GM12878 (cell line): ENCODE results near the gene CFAP53. TPM values are rescaled to one million over a fixed set of nuclear protein-coding genes. Genes with fewer than 3 reads are reported as not detected.

ENCODE experiments used
- BACH1 ChIP-seq: fragments of 450-650 bp; IDR thresholded peaks from 2 replicates; pipeline ENCODE4 v1.6.1; 2017; ENCODE audit warnings: mild to moderate bottlenecking, borderline replicate concordance
- BCL3 ChIP-seq: IDR thresholded peaks from 2 replicates; pipeline ENCODE4 v1.6.1; 2011; ENCODE audit warnings: borderline replicate concordance, low read depth, mild to moderate bottlenecking, moderate library complexity, low read length; ENCODE audit not compliant: insufficient read depth, poor library complexity, severe bottlenecking
- BCLAF1 ChIP-seq: fragments of 450-650 bp; IDR thresholded peaks from 2 replicates; pipeline ENCODE4 v1.6.1; 2017; ENCODE audit warnings: antibody characterized with exemption, mild to moderate bottlenecking, moderate library complexity
- GATAD2B ChIP-seq: fragments of 450-650 bp; conservative IDR thresholded peaks from 2 replicates; pipeline ENCODE4 v1.6.1; 2017; ENCODE audit warnings: low read depth, mild to moderate bottlenecking, moderate library complexity
- HDAC6 ChIP-seq: fragments of 200-600 bp; sonication (generic); IDR thresholded peaks from one replicate; pipeline ENCODE4 v1.8.0; 2017; ENCODE audit warnings: antibody characterized with exemption; ENCODE audit not compliant: unreplicated experiment
- MEF2A ChIP-seq: IDR thresholded peaks from 2 replicates; pipeline ENCODE4 v1.6.1; 2011; ENCODE audit warnings: low read depth, mild to moderate bottlenecking, low read length, moderate library complexity; ENCODE audit not compliant: insufficient read depth
- NRF1 ChIP-seq: conservative IDR thresholded peaks from 2 replicates; pipeline ENCODE4 v1.6.1; 2011; ENCODE audit warnings: mild to moderate bottlenecking, low read depth, low read length, improper control_type of control experiment
- TAF1 ChIP-seq: IDR thresholded peaks from 2 replicates; pipeline ENCODE4 v1.6.1; 2011; ENCODE audit warnings: mild to moderate bottlenecking, low read depth, low read length, borderline replicate concordance
- ZBTB11 ChIP-seq: fragments of 450-650 bp; formaldehyde crosslinking; IDR thresholded peaks from 2 replicates; pipeline ENCODE4 v1.5.0; 2022; ENCODE audit warnings: mild to moderate bottlenecking, missing genetic modification characterization
- polyA plus RNA-seq, 11 experiments: library from polyadenylated mRNA; depleted of rRNA in 4 of 11; unstranded in 6 of 11; stranded (reverse) in 5 of 11; fragments of >200 nt; fragmentation: Nextera tagmentation in 4 of 11; fragmentation: Illumina TruSeq in 1 of 11; extraction: Ambion mirVana in 4 of 11; extraction: Trizol in 1 of 11; gene quantifications; 1 replicate in 1 of 11; 2 replicates in 10 of 11; pipeline versions ENCODE4 v1.2.1 to v1.2.3, GENCODE V29; 2011 to 2016; ENCODE audit warnings: inconsistent platforms in 2 of 11, missing spikeins in 2 of 11, low read depth in 1 of 11
- total RNA-seq, 4 experiments: library from RNA; depleted of rRNA in 3 of 4; stranded (reverse); fragments of >200 nt in 3 of 4; fragmentation: Illumina TruSeq in 1 of 4; extraction: Trizol in 1 of 4; gene quantifications; 2 replicates each; pipeline versions ENCODE4 v1.2.1 to v1.2.3, GENCODE V29; 2013 to 2021
- TF ChIP-seq, protein P1 (sequence below), 3 experiments: IDR thresholded peaks in 2 of 3; conservative IDR thresholded peaks in 1 of 3; 2 replicates each; pipeline ENCODE4 v1.5.1; 2011; ENCODE audit warnings: low read depth in 3 of 3, low read length in 3 of 3, mild to moderate bottlenecking in 3 of 3, control low read depth in 2 of 3, moderate library complexity in 2 of 3, inconsistent platforms in 1 of 3, mixed read lengths in 1 of 3; ENCODE audit not compliant: control insufficient read depth in 2 of 3, insufficient read depth in 1 of 3; ENCODE audit errors: extremely low read depth in 1 of 3
- TF ChIP-seq, protein P2 (sequence below): fragments of 450-650 bp; IDR thresholded peaks from 2 replicates; pipeline ENCODE4 v1.6.1; 2017; ENCODE audit warnings: mild to moderate bottlenecking, moderate library complexity

CFAP53 gene
- total and polyA plus RNA-seq, 10 of the 15 experiments (the other 5 are each of a cell fraction or from before 2014, with no cell fraction given) = 0.05 to 0.31 (median 0.12) TPM; not detected in 1

DNA sequence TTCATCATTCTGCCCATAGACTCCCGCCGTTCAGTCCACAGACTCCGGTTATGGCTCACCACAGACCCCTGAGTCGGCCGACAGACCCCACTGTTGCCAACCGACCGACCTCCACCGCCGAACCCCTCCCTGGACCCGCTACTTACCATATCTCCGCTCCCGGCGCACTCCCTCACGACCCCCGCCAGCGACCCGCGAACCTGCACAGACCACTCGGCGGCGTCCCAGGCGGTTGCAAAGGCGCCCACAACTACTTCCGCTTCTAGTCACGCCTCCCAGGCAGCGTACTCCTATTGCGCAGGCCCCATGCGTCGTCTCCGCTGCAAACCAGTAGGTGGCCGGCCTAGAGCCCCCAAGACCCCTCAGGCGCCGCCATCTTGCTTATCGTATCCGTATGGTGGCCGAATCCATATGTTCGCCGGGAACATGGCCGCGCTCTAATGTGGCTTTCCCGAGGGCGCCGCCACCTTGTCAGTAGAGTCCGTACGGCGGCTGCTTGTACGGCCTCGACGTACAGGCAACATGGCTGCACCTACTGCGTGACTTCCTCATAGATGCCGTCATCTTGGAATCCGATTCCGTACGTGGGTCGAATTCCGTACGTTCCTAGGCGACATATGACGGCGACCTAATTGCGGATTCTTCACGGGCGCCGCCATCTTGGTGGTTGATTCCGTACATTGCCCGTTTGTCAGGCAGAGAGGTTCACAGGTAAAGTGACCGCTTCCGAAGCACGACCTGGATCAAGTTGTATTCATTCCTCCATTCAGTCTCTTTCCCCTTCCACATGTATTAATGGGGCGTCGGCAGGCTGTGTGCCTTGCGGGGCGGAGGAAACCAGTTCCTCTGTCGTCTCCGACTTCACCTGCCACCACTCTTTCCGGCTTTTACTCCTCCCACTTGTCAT is 21.4 kb upstream of the CFAP53 start, which contains the start of gene CXXC1 (continued):
- TF ChIP-seq ZBTB11 (CRISPR knock-in tag) (no peak), NRF1 (peak; percentile 66), MEF2A (no peak), TAF1 (no peak), BCLAF1 (no peak), BACH1 (peak; percentile 35; the same call in 1 of the 2 replicates), BCL3 (no peak), HDAC6 (no peak), GATAD2B (peak; percentile 41; the same call in 1 of the 2 replicates)
- TF ChIP-seq, protein P1, sequence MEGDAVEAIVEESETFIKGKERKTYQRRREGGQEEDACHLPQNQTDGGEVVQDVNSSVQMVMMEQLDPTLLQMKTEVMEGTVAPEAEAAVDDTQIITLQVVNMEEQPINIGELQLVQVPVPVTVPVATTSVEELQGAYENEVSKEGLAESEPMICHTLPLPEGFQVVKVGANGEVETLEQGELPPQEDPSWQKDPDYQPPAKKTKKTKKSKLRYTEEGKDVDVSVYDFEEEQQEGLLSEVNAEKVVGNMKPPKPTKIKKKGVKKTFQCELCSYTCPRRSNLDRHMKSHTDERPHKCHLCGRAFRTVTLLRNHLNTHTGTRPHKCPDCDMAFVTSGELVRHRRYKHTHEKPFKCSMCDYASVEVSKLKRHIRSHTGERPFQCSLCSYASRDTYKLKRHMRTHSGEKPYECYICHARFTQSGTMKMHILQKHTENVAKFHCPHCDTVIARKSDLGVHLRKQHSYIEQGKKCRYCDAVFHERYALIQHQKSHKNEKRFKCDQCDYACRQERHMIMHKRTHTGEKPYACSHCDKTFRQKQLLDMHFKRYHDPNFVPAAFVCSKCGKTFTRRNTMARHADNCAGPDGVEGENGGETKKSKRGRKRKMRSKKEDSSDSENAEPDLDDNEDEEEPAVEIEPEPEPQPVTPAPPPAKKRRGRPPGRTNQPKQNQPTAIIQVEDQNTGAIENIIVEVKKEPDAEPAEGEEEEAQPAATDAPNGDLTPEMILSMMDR (IDR thresholded peaks at IDR 0.05 in 2 of 3, conservative IDR thresholded peaks at IDR 0.05 in 1 of 3; ENCODE audit: control insufficient read depth in 2 of 3, extremely low read depth in 1 of 3, insufficient read depth in 1 of 3, low read depth in 3 of 3, low read length in 3 of 3) = peak; percentile 50 to 64 (median 51)
- TF ChIP-seq, protein P2, sequence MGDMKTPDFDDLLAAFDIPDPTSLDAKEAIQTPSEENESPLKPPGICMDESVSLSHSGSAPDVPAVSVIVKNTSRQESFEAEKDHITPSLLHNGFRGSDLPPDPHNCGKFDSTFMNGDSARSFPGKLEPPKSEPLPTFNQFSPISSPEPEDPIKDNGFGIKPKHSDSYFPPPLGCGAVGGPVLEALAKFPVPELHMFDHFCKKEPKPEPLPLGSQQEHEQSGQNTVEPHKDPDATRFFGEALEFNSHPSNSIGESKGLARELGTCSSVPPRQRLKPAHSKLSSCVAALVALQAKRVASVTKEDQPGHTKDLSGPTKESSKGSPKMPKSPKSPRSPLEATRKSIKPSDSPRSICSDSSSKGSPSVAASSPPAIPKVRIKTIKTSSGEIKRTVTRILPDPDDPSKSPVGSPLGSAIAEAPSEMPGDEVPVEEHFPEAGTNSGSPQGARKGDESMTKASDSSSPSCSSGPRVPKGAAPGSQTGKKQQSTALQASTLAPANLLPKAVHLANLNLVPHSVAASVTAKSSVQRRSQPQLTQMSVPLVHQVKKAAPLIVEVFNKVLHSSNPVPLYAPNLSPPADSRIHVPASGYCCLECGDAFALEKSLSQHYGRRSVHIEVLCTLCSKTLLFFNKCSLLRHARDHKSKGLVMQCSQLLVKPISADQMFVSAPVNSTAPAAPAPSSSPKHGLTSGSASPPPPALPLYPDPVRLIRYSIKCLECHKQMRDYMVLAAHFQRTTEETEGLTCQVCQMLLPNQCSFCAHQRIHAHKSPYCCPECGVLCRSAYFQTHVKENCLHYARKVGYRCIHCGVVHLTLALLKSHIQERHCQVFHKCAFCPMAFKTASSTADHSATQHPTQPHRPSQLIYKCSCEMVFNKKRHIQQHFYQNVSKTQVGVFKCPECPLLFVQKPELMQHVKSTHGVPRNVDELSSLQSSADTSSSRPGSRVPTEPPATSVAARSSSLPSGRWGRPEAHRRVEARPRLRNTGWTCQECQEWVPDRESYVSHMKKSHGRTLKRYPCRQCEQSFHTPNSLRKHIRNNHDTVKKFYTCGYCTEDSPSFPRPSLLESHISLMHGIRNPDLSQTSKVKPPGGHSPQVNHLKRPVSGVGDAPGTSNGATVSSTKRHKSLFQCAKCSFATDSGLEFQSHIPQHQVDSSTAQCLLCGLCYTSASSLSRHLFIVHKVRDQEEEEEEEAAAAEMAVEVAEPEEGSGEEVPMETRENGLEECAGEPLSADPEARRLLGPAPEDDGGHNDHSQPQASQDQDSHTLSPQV = no peak
